ENCODE results near the gene TMBIM6.

TMBIM6 gene

DNA sequence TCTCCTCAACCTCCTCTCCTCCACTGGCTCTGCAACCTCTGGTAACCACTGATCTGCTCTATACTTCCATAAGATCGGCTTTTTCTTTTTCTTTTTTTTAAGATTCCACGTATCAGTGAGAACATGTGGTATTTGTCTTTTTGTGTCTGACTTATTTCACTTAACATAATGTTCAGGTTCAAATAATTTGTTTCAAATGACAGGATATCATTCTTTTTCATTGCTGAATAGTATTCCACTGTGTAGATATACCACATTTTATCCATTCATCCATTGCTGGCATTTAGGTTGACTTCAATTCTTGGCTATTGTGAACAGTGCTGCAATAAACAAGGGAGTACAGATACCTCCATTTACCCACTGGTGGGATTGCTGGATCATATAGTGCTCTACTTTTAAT, 46.3 kb downstream of the TMBIM6 start:
- Histone ChIP-seq H3K18ac (ENCODE audit: low read length) (no peak overlapping the region), H4K8ac (ENCODE audit: low read depth, low read length) (no peak overlapping the region), H3K27ac (ENCODE audit: low read depth, low read length) (no peak overlapping the region), H3K79me1 (ENCODE audit: low read length) (no peaks in the 10 kb centered on the region), H2BK5ac (ENCODE audit: low read length) (no peak overlapping the region), H3K4me2 (ENCODE audit: low read length) (no peak overlapping the region), H3K56ac (ENCODE audit: low read length) (no peak overlapping the region), H3K4me3 (ENCODE audit: low read length) (no peak overlapping the region), H3K9ac (ENCODE audit: low read length) (no peak overlapping the region), H2AK5ac (ENCODE audit: low read length) (no peak overlapping the region), H3K27me3 (ENCODE audit: insufficient read depth, low read length, poor library complexity) (no peaks in the 10 kb centered on the region), H3K4ac (ENCODE audit: low read depth, low read length) (no peak overlapping the region), H3K36me3 (ENCODE audit: control insufficient read depth, insufficient read depth, low read length) (no peaks in the 10 kb centered on the region), H2BK15ac (replicated peaks; ENCODE audit: low read depth) (no peak overlapping the region), H3K4me1 (ENCODE audit: control insufficient read depth, low read depth, low read length) (no peaks in the 10 kb centered on the region), H3K23ac (ENCODE audit: low read length) (no peak overlapping the region), H3K79me2 (ENCODE audit: control insufficient read depth, insufficient read depth, low read length) (no peaks in the 10 kb centered on the region), H4K5ac (ENCODE audit: low read length) (no peak overlapping the region), H2BK120ac (ENCODE audit: low read depth, low read length) (no peak overlapping the region)
- DNase-seq = no peak
- WGBS (ENCODE audit: extremely low coverage, insufficient coverage, low lambda C conversion rate) = no CpG with 5 or more reads among the region's 2 CpGs

DNA sequence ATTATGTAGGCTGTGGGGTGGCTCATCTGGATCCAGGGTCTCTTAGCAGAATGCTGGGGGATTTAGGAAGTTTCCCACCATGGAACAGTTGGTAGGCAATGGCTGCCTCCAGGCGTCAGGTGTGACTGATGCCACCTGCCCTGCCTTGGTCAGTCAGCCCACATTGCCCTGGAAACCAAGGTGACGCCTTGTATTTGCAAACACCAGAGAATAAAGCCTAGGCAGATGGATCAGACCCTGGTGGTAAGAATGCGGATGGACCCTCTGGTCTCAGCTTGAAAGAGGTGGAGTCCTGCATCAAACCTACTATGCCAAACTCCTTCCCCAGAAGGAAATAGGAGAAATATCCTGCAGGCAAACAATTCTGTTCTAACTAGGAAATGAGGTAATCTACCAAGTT, 48.6 kb downstream of the TMBIM6 start:
- WGBS (ENCODE audit: extremely low coverage, insufficient coverage, low lambda C conversion rate) = no CpG with 5 or more reads among the region's 3 CpGs
- no peak overlapping the region for H3K4me2 ChIP-seq (ENCODE audit: low read length)
- no peak overlapping the region for H2AK5ac ChIP-seq (ENCODE audit: low read length)
- H2BK15ac ChIP-seq (replicated peaks; ENCODE audit: low read depth) = no peak overlapping the region
- H3K4ac ChIP-seq (ENCODE audit: low read depth, low read length) = no peak overlapping the region
- H4K8ac ChIP-seq (ENCODE audit: low read depth, low read length) = no peak overlapping the region
- no peak overlapping the region for H2BK120ac ChIP-seq (ENCODE audit: low read depth, low read length)
- no peak overlapping the region for H3K9ac ChIP-seq (ENCODE audit: low read length)
- peak; percentile 94 for DNase-seq
- no peaks in the 10 kb centered on the region for H3K4me1 ChIP-seq (ENCODE audit: control insufficient read depth, low read depth, low read length)
- no peak overlapping the region for H3K18ac ChIP-seq (ENCODE audit: low read length)
- no peak overlapping the region for H2BK5ac ChIP-seq (ENCODE audit: low read length)
- H3K36me3 ChIP-seq (ENCODE audit: control insufficient read depth, insufficient read depth, low read length) = no peaks in the 10 kb centered on the region
- H3K23ac ChIP-seq (ENCODE audit: low read length) = no peak overlapping the region
- no peaks in the 10 kb centered on the region for H3K27me3 ChIP-seq (ENCODE audit: insufficient read depth, low read length, poor library complexity)
- H3K79me2 ChIP-seq (ENCODE audit: control insufficient read depth, insufficient read depth, low read length) = no peaks in the 10 kb centered on the region
- H4K5ac ChIP-seq (ENCODE audit: low read length) = no peak overlapping the region
- no peaks in the 10 kb centered on the region for H3K79me1 ChIP-seq (ENCODE audit: low read length)
- no peak overlapping the region for H3K27ac ChIP-seq (ENCODE audit: low read depth, low read length)
- no peak overlapping the region for H3K4me3 ChIP-seq (ENCODE audit: low read length)
- no peak overlapping the region for H3K56ac ChIP-seq (ENCODE audit: low read length)

DNA sequence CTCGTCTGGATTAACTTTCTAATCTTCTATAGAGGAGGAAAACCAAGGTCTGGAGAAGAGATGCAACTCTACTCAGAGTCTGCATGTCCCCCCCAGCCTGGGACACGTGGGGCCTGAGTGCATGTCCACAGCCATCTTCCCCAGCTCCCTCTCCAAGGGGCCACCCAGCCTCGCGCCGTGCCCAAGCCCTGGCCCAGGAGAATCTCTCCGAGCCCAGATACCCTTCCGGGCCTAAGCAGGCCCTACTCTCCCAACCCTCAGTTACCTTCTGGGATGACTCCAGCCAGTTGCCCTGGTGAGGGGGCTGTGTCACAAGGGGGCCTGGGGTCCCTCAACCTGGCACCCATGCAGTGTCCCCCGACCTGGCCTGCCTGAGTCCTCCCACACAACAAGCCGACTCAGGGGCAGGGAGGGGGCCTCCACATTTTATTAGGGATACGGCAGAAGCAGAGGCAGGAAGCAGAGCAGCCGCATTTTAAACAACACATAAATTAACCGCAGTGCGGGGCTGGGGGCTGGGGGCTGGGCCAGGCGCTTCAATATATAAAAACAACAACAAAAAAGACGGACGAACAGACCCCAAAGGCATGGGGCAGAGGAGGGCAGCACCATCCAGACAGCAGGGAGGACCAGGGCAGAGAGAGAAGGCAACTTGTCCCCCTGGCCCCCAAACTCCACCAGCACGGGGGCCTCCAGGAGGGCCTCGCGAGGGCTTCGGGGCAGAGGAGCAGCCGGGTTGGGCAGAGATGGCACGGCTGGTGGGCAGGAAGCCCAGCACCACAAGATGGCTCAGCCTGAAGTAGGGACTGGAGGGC, 49.6 kb downstream of the TMBIM6 start:
- Histone ChIP-seq H3K4me3 (ENCODE audit: low read length) (no peak overlapping the region), H3K27ac (ENCODE audit: low read depth, low read length) (no peak overlapping the region), H3K79me1 (ENCODE audit: low read length) (no peaks in the 10 kb centered on the region), H4K5ac (ENCODE audit: low read length) (no peak overlapping the region), H3K79me2 (ENCODE audit: control insufficient read depth, insufficient read depth, low read length) (no peaks in the 10 kb centered on the region), H3K9ac (ENCODE audit: low read length) (no peak overlapping the region), H4K8ac (ENCODE audit: low read depth, low read length) (no peak overlapping the region), H2BK120ac (ENCODE audit: low read depth, low read length) (no peak overlapping the region), H3K4me1 (ENCODE audit: control insufficient read depth, low read depth, low read length) (no peaks in the 10 kb centered on the region), H3K4ac (ENCODE audit: low read depth, low read length) (no peak overlapping the region), H2BK5ac (ENCODE audit: low read length) (no peak overlapping the region), H3K36me3 (ENCODE audit: control insufficient read depth, insufficient read depth, low read length) (no peaks in the 10 kb centered on the region), H3K23ac (ENCODE audit: low read length) (no peak overlapping the region), H2AK5ac (ENCODE audit: low read length) (no peak overlapping the region), H3K27me3 (ENCODE audit: insufficient read depth, low read length, poor library complexity) (no peaks in the 10 kb centered on the region), H3K56ac (ENCODE audit: low read length) (peak overlapping the region; percentile 25), H3K18ac (ENCODE audit: low read length) (no peak overlapping the region), H3K4me2 (ENCODE audit: low read length) (no peak overlapping the region), H2BK15ac (replicated peaks; ENCODE audit: low read depth) (no peak overlapping the region)
- DNase-seq = no peak
- no CpG with 5 or more reads among the region's 22 CpGs for WGBS (ENCODE audit: extremely low coverage, insufficient coverage, low lambda C conversion rate)

DNA sequence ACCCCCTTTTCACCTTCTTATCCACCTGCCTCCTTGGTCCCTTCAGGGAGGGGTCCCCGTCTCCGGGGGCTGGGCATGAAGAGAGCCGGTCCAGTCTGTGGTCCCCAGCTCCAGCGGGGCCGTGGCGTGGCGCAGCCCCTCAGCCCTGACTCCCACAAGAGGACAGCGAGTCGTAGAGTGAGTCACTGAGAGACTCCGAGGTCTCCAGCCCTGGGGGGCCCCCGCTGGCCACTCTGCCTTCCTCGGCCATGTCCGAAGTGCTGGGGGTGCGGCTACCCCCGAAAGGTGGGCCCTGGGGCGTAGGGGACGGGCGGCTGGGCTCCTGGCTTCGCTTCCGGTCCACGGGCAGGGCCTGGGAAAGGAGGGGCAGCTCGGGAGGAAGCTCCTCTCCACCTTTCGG, 50.3 kb downstream of the TMBIM6 start:
- no peaks in the 10 kb centered on the region for H3K27me3 ChIP-seq (ENCODE audit: insufficient read depth, low read length, poor library complexity)
- H3K23ac ChIP-seq (ENCODE audit: low read length) = no peak overlapping the region
- no peak overlapping the region for H3K18ac ChIP-seq (ENCODE audit: low read length)
- H3K79me1 ChIP-seq (ENCODE audit: low read length) = no peaks in the 10 kb centered on the region
- H3K36me3 ChIP-seq (ENCODE audit: control insufficient read depth, insufficient read depth, low read length) = no peaks in the 10 kb centered on the region
- H3K79me2 ChIP-seq (ENCODE audit: control insufficient read depth, insufficient read depth, low read length) = no peaks in the 10 kb centered on the region
- no CpG with 5 or more reads among the region's 23 CpGs for WGBS (ENCODE audit: extremely low coverage, insufficient coverage, low lambda C conversion rate)
- H3K27ac ChIP-seq (ENCODE audit: low read depth, low read length) = no peak overlapping the region
- no peak overlapping the region for H2BK15ac ChIP-seq (replicated peaks; ENCODE audit: low read depth)
- H3K4me3 ChIP-seq (ENCODE audit: low read length) = no peak overlapping the region
- H2BK120ac ChIP-seq (ENCODE audit: low read depth, low read length) = no peak overlapping the region
- no peak overlapping the region for H3K4me2 ChIP-seq (ENCODE audit: low read length)
- no peak overlapping the region for H2AK5ac ChIP-seq (ENCODE audit: low read length)
- no peak for DNase-seq
- no peak overlapping the region for H3K56ac ChIP-seq (ENCODE audit: low read length)
- H3K4ac ChIP-seq (ENCODE audit: low read depth, low read length) = no peak overlapping the region
- no peaks in the 10 kb centered on the region for H3K4me1 ChIP-seq (ENCODE audit: control insufficient read depth, low read depth, low read length)
- H4K8ac ChIP-seq (ENCODE audit: low read depth, low read length) = no peak overlapping the region
- no peak overlapping the region for H3K9ac ChIP-seq (ENCODE audit: low read length)
- no peak overlapping the region for H2BK5ac ChIP-seq (ENCODE audit: low read length)
- no peak overlapping the region for H4K5ac ChIP-seq (ENCODE audit: low read length)

DNA sequence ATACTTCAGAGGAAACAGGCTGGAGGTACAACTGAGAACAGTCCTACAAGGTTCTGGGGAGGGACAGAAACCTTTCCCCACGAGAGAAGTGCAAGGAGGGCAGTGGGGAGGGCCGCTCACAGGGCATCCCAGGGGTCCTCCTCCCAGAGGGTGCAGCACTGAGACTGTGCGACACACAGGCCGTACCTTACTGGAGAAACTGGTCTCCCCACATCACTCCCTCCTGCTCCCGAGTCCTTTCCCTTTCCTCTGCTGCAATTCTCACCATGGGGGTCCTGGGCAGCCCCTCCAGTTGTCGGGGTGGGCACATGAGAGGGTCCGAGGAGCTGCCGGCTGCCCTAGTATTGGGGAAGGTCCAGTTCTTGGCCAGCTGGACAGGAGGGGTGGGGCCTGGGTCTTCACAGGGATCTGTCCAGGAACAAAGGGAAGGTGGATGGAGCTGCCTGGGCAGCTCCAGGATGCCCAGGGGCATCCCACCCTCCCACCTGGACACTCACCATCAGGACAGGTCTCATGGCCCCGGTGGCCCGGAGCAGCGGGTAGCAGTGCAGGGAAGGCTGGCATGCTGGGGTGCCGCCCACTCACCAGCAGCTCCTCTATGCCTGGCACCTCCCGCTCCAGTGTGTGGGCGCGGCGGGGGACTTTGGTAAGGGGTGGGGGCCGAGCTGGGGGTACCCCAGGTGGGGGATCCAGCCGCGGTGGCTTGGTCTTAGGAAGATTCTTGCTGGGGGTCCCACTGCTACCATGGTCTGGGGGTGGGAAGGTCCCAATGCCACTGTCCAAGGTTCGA, 51.0 kb downstream of the TMBIM6 start:
- Histone ChIP-seq H3K9ac (ENCODE audit: low read length) (no peak overlapping the region), H3K4me1 (ENCODE audit: control insufficient read depth, low read depth, low read length) (no peaks in the 10 kb centered on the region), H2BK120ac (ENCODE audit: low read depth, low read length) (no peak overlapping the region), H3K36me3 (ENCODE audit: control insufficient read depth, insufficient read depth, low read length) (no peaks in the 10 kb centered on the region), H2BK5ac (ENCODE audit: low read length) (no peak overlapping the region), H3K4me3 (ENCODE audit: low read length) (no peak overlapping the region), H2BK15ac (replicated peaks; ENCODE audit: low read depth) (no peak overlapping the region), H4K8ac (ENCODE audit: low read depth, low read length) (no peak overlapping the region), H3K4me2 (ENCODE audit: low read length) (no peak overlapping the region), H3K27me3 (ENCODE audit: insufficient read depth, low read length, poor library complexity) (no peaks in the 10 kb centered on the region), H4K5ac (ENCODE audit: low read length) (no peak overlapping the region), H2AK5ac (ENCODE audit: low read length) (no peak overlapping the region), H3K56ac (ENCODE audit: low read length) (no peak overlapping the region), H3K18ac (ENCODE audit: low read length) (no peak overlapping the region), H3K4ac (ENCODE audit: low read depth, low read length) (no peak overlapping the region), H3K27ac (ENCODE audit: low read depth, low read length) (no peak overlapping the region), H3K79me2 (ENCODE audit: control insufficient read depth, insufficient read depth, low read length) (no peaks in the 10 kb centered on the region), H3K23ac (ENCODE audit: low read length) (no peak overlapping the region), H3K79me1 (ENCODE audit: low read length) (no peaks in the 10 kb centered on the region)
- WGBS (ENCODE audit: extremely low coverage, insufficient coverage, low lambda C conversion rate) = no CpG with 5 or more reads among the region's 20 CpGs
- no peak for DNase-seq
